Renal cortical epithelial cell (primary cell): ENCODE results near the gene C2orf66. TPM values are rescaled to one million over a fixed set of nuclear protein-coding genes. Genes with fewer than 3 reads are reported as not detected.
A peak's percentile ranks its signal among the peaks of the same experiment; 100 is the strongest.

Experiments
- DNase-seq: peaks from one replicate; pipeline ENCODE4 v3.0.0-alpha.2; 2011; ENCODE audit warnings: low read depth
- total RNA-seq: library from RNA; depleted of rRNA; stranded (reverse); fragments of >200 nt; gene quantifications from 2 replicates; pipeline ENCODE4 v1.2.3, GENCODE V29; 2014

C2orf66 gene
- total RNA-seq, result 0.35 TPM in 1 of 2 replicates, not detected in the other

DNA sequence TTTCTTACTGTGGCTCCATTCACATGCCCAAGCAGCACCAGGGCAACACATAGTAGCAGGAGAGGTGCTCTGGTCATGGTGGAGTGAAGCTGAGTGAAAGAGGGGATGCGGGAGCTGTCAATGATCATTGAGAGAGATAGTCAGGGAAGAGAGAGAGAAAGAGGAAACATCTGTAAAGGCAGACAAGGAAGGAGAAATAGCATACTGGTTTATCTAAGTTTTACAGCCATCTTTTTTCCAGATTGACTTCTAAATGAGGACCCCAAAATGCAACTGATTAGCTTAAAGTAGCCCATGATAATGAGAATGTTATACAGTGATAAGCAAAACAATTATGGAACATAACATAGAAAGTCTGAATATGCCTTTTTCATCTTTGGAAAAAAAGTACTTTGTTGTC, at the start of gene C2orf66:
C2orf66 (minus strand) TSS at position 96 of the 400 bp plus-strand sequence; CDS start at position 77, 19 bp downstream.
- DNase-seq, result no peak

DNA sequence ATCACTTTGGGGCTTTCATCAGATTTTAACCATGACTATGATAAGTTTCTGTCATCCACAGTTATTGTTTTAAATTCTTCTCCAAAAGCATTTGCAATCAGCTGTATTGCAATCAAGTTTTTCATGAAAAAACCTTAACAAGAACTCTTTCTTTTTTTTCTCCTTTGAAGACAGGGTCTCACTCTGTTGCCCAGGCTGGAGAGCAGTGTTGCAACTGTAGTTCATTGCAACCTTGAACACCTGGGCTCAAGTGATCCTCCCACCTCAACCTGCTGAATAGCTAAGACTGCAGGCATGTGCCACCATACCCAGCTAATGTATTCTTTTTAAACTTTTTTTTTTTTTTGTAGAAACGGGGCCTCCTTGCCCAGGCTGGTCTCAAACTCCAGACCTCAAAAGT, 45.5 kb upstream of the C2orf66 start:
- no peak for DNase-seq

DNA sequence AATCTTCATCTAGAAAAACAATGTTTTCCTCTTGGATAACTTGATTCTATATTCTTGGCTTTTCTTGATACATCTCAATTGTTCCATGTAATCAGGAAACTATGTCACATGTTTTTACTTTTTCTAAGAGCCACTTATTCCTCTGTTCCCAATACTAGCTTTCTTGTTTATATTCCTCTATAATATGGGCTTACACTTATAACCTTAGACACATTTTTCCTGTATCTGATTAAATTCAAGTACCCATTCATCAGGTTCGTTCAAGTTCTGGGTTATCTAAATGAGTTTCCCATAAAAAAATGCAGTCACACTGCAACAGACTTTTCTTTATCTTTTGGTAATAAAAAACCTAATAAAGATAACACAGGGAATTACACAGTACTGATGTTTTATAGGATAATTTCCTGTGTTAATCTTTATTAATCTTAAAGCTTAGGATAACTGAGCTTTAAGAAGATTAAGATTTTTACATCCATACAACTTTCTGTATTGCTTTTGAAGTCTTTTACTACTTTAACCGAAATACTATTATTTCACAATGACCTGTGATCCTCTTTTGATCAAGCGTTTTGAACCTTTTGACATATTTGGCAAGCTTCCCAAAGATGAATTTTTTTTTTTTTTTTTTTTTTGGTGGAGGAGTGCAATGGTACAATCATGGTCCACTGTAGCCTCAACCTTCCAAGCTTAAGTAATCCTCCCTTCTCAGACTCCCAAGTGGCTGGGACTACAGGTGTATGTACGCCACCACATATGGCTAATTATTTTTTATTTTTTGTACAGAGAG, 44.3 kb upstream of the C2orf66 start:
- no peak for DNase-seq

DNA sequence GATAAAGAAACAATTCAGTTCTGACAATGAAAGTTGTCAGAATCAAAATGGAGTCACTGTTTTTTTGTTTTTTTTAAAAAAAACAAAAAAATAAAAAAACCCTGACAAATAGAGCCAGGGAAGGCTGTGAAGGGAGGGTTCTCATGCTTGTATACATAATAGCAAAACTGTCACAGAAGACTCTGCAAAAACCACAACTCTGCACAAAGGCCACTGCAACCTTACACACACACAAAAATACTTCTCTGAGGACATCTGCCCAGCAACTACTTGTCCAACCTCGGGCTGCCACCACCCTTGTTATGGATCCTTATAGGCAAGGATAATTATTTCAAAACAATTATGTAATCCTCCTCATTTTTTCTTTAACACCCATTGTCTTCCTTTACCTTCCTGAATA, 41.9 kb upstream of the C2orf66 start:
- DNase-seq, result no peak

- peak; percentile 56 for DNase-seq
Observed at GRCh38 chr2:196849895-196850294, 40.7 kb upstream of the C2orf66 start.

GRCh38 chr2:196846295-196846694, 37.1 kb upstream of the C2orf66 start:
- no peak for DNase-seq

- DNase-seq, result no peak
Observed at GRCh38 chr2:196845371-196845770, 36.2 kb upstream of the C2orf66 start.

DNA sequence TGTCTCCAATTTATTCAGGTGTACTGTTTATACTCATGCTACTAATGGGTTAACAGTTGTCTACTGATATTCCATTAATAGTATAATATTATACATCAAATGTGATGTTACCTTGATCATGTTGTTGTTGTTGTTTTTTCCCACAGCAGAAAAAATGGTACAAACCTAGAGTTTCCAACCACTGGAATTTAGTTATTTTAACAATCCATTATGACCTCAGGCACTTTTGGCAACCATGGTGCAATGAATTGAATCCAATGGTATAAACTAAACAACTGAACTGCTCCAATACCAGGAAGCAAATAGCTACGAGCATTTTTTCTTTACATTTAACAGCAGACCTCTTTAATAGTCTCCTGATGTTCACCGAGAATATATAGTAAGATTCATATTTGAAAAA, 31.0 kb upstream of the C2orf66 start:
- DNase-seq, result peak; percentile 71

GRCh38 chr2:196839574-196839973, 30.4 kb upstream of the C2orf66 start:
- no peak for DNase-seq

DNA sequence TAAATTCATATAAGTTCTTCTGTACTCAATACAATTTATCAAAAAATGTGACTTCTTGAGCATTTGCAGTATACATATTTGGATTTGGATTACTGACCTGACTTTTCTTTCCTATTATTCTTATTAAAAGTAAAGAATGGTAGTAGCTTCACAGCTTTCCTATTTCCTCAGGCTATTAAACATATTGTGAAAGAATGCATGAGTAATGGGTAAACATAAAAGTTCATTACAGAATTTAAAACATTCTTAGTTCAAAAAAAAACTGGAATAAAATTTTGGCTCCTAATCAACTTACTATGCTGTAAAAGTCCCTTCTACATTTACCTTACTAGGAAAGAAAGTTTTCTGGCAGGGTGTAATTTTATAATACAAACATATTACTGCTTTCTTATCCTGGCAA, 27.3 kb upstream of the C2orf66 start:
- DNase-seq, result peak; percentile 75

GRCh38 chr2:196830701-196831100, 21.5 kb upstream of the C2orf66 start:
- DNase-seq, result no peak

DNA sequence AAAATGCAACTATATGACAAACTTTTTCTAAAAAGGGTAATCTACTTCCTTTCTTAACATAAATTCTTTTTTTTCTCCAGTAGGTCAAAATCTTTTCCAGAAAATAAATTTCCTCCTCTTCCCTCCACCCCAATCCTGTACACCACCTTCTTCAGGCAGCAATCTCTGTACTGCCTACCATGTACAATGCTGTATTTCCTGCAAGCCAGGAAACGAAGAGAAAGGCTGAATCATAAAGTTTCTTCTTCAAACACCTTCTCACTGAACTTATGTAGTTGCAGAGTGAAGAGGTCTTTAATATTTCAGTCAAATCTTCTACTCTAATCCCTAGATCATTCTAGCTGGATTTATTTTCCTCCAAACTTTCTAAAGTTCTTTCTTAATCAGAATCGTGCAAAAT, 18.2 kb upstream of the C2orf66 start:
- DNase-seq, result no peak

GRCh38 chr2:196823750-196824522, 14.8 kb upstream of the C2orf66 start:
- peak; percentile 77 for DNase-seq

- DNase-seq, result no peak
Observed at GRCh38 chr2:196821195-196821594, 12.0 kb upstream of the C2orf66 start.

- no peak for DNase-seq
Observed at GRCh38 chr2:196808083-196808665, 981 bp downstream of the C2orf66 start.

- no peak for DNase-seq
Observed at GRCh38 chr2:196804381-196804780, 4.8 kb downstream of the C2orf66 start.

DNA sequence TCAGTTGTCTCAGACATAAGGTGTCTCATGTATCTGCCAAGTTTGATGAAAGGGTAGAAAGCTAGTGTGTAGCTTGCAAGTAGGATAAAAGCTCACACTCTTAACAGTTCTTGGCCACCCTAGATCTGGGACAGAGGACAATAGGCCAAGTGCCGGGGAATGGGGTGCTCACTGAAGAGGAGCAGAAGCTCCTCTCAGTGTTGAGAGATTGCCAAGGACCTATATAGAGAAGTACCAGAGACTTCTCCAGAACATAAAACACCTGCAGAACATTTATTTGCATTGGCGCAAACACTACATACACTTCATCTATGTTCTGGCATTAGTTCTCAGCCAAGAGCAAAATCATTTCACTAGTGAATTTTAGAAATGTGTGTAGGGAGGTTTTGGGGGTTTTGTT, 6.8 kb downstream of the C2orf66 start:
- no peak for DNase-seq

GRCh38 chr2:196801674-196802261, 7.4 kb downstream of the C2orf66 start:
- DNase-seq, result peak; percentile 79

DNA sequence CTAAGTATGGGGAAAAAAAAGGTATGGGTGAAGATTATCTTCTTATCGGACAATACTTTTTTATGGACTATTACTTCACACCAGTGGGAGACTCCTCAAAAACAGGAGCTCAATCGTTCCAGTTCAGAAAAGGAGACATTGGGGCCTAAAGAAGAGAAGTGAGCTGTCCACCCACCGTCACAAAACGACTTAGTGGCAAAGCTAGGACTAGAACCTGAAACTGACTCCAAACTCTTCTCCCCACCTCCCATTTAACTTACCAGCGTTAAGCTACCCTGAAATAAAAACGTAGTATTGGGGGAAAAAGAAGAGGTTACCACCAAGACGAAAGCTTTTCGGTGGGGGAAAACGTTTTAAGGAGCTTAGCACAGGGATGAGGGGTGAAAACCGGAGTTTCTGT, 10.2 kb downstream of the C2orf66 start:
- DNase-seq, result peak; percentile 5

- DNase-seq, result no peak
Observed at GRCh38 chr2:196792865-196793264, 16.3 kb downstream of the C2orf66 start.

DNA sequence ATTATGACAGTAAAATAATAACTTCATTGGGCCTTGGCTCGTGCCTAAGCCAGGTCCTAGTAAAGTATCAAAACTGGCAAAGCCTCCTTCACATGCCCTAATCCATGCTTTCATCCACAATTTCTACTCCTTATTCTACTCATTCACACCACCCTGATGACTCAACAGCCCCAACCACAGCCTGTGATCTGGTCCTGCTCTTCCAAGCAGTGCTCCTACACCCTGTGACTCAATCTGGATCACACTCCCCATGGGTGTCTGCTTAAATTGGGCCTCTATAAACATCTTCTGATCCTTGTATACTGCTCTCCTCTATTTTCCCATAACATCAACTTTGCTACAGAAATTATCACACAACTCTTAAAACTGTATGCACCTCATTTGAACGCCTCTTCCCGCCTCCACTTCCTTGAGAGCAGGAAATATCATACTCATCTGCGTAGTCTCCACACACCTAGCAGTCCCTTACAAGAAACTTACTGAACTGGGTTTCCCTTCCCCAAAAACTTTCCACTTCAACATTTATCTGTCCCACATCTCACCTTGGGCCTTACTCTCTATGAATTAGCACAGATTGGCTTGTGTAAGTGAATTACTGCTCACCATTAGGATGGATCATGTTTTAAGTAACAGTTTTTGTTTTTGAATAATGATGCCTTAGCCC, 25.6 kb downstream of the C2orf66 start:
- peak; percentile 54 for DNase-seq

GRCh38 chr2:196767101-196767500, 42.1 kb downstream of the C2orf66 start:
- DNase-seq, result no peak
